Thyroid gland (tissue), 4 donors: ENCODE measurements around the gene CA5A. TPM values are rescaled to one million over a fixed set of nuclear protein-coding genes. Genes with fewer than 3 reads are reported as not detected.

Experiments used
- DNase-seq, 2 donors: peaks; one replicate each; pipeline ENCODE4 v3.0.0-alpha.2; 2019
- H3K27ac ChIP-seq, 3 donors: fragments of 200-600 bp; sonication (generic); 1 replicate in 2 of 3; 2 replicates in 1 of 3; pipeline ENCODE4 v1.5.1; 2016 to 2019; ENCODE audit warnings: mild to moderate bottlenecking in 1 of 3, moderate library complexity in 1 of 3
- H3K27me3 ChIP-seq: fragments of 200-600 bp; sonication (generic); one replicate; pipeline ENCODE4 v1.5.1; 2019
- H3K36me3 ChIP-seq, 2 donors: fragments of 200-600 bp; sonication (generic); one replicate each; pipeline ENCODE4 v1.5.1; 2016 to 2019
- H3K4me1 ChIP-seq, 2 donors: fragments of 200-600 bp; sonication (generic); one replicate each; pipeline ENCODE4 v1.5.1; 2017 to 2019
- H3K4me3 ChIP-seq, 3 donors: fragments of 200-600 bp; sonication (generic); replicated peaks in 1 of 3; 1 replicate in 2 of 3; 2 replicates in 1 of 3; pipeline ENCODE4 v1.5.1; 2016; ENCODE audit warnings: mild to moderate bottlenecking in 1 of 3
- H3K9me3 ChIP-seq: fragments of 200-600 bp; sonication (generic); one replicate; pipeline ENCODE4 v1.5.1; 2017
- POLR2A ChIP-seq, 2 donors: fragments of 450-650 bp; IDR thresholded peaks; one replicate each; pipeline ENCODE4 v1.6.1; 2017; ENCODE audit warnings: antibody characterized with exemption in 2 of 2, mild to moderate bottlenecking in 2 of 2, moderate library complexity in 1 of 2
- WGBS, 2 donors: methylation state at CpG; one replicate each; pipeline ENCODE4 v1.1.5; 2017; 5-methylcytosine and 5-hydroxymethylcytosine counted together
- intact Hi-C: fragments of 100-400 bp; cut with DNase I; formaldehyde crosslinking; loops from one replicate; pipeline ENCODE4 v1.15.1; 2023
- total RNA-seq, 4 donors: library from RNA; depleted of rRNA; stranded (reverse); fragments of >200 nt; gene quantifications; one replicate each; pipeline ENCODE4 v1.2.3, GENCODE V29; 2016
- TF ChIP-seq, protein P1 (sequence below), 6 experiments: fragments of 200-600 bp in 3 of 6; fragments of 450-650 bp in 3 of 6; sonication (generic) in 3 of 6; IDR thresholded peaks; one replicate each; pipeline ENCODE4 v1.5.1; 2016 to 2019; ENCODE audit warnings: antibody characterized with exemption in 6 of 6, mild to moderate bottlenecking in 2 of 6, inconsistent platforms in 1 of 6, moderate library complexity in 1 of 6

The CA5A gene
- total RNA-seq, 4 donors from 2014 or later = not detected

DNA sequence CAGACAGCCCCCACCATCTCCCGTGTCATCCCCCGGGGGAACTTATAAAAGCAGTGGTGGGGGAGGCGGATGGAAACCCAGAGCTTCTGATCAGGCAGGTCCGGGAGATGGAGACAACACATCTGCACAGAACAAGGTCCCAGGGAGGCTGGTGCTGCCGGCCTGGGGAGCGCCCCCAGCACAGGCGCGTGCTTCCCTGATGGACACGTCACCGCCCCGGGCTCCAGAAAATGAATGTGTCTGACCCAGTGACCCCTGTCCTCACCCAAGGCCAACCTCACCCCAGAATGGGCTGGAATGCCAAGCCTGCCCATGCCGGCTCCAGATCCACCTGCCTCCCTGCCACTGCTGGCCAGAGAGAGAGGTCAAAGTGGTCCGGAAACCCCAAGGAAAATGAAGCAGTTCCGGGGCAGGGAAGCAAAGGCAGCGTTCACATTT lies 79.5 kb downstream of the CA5A start:
- TF ChIP-seq POLR2A (IDR thresholded peaks at IDR 0.05) = no peak
- TF ChIP-seq, protein P1, sequence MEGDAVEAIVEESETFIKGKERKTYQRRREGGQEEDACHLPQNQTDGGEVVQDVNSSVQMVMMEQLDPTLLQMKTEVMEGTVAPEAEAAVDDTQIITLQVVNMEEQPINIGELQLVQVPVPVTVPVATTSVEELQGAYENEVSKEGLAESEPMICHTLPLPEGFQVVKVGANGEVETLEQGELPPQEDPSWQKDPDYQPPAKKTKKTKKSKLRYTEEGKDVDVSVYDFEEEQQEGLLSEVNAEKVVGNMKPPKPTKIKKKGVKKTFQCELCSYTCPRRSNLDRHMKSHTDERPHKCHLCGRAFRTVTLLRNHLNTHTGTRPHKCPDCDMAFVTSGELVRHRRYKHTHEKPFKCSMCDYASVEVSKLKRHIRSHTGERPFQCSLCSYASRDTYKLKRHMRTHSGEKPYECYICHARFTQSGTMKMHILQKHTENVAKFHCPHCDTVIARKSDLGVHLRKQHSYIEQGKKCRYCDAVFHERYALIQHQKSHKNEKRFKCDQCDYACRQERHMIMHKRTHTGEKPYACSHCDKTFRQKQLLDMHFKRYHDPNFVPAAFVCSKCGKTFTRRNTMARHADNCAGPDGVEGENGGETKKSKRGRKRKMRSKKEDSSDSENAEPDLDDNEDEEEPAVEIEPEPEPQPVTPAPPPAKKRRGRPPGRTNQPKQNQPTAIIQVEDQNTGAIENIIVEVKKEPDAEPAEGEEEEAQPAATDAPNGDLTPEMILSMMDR (IDR thresholded peaks at IDR 0.05) = no peak
- Histone ChIP-seq H3K9me3 (no peaks in the 10 kb centered on the region), H3K36me3 (no peaks in the 10 kb centered on the region), H3K4me1 (peaks cover 12 to 26% of the 10 kb centered on the region in 2 donors), H3K27ac (peak overlapping the region in 2 of 3 donors; percentile 17 to 26), H3K27me3 (no peaks in the 10 kb centered on the region), H3K4me3 (no peak overlapping the region)
- intact Hi-C loops = loop anchor here (10.0 kb wide), 1 partner anchor 58 kb away; no protein-coding TSS in a partner anchor
- WGBS, 2 donors = 87 to 95% methylated on average over 8 to 14 of the region's 15 CpGs
- DNase-seq = no peak

DNA sequence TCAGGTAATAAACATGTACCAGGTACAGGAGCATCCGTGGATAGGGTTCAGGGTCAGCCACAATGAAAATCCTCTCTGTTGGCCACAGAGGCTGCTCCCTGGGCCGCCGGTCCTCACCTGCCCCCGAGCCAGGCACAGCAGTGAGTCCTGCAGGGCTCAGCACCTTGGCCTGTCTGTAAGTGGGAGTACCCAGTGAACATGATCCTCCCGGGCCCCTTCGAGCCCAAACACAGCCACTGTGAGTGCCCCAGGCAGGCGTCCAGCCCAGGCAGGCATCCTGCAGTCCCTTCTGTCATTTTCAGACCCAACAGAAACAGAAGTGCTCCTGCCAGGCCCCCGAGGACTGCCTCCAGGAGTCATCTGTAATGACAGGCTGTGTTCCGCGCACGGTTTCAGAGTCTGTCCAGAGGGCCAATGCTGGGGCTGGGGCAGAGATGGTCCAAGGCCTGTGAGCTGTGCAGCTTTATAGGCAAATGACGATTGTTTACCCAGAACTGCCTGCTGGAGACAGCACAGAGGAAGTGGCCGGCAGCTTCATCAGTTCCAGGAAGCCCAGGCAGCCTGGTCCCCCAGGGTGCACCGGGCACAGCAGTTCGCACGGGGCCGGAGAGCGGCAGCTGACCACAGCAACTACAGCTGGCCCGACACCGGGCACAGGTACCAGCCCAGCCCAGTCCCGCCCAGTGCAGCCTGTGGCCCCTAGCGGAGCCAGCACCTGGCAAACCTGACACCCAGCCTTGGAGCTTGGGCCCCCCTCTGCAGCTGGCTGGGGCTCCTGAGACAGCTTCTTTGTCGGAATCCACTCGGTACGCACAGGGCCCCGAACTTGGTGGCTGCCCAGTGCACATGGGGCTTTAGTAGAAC lies 80.2 kb downstream of the CA5A start:
- peak in 1 of 2 donors; percentile 33 for DNase-seq
- Histone ChIP-seq H3K27ac (peak overlapping the region; percentile 24 to 41 (median 33)), H3K27me3 (no peaks in the 10 kb centered on the region), H3K4me1 (peaks cover 12 to 27% of the 10 kb centered on the region in 2 donors), H3K9me3 (no peaks in the 10 kb centered on the region), H3K36me3 (no peaks in the 10 kb centered on the region), H3K4me3 (no peak overlapping the region)
- intact Hi-C loops = loop anchor here (10.0 kb wide), 1 partner anchor 59 kb away; no protein-coding TSS in a partner anchor
- 74 to 75% methylated on average over 8 to 12 of the region's 26 CpGs for WGBS, 2 donors
- no peak for TF ChIP-seq POLR2A (IDR thresholded peaks at IDR 0.05)
- TF ChIP-seq, protein P1 (IDR thresholded peaks at IDR 0.05) = no peak

DNA sequence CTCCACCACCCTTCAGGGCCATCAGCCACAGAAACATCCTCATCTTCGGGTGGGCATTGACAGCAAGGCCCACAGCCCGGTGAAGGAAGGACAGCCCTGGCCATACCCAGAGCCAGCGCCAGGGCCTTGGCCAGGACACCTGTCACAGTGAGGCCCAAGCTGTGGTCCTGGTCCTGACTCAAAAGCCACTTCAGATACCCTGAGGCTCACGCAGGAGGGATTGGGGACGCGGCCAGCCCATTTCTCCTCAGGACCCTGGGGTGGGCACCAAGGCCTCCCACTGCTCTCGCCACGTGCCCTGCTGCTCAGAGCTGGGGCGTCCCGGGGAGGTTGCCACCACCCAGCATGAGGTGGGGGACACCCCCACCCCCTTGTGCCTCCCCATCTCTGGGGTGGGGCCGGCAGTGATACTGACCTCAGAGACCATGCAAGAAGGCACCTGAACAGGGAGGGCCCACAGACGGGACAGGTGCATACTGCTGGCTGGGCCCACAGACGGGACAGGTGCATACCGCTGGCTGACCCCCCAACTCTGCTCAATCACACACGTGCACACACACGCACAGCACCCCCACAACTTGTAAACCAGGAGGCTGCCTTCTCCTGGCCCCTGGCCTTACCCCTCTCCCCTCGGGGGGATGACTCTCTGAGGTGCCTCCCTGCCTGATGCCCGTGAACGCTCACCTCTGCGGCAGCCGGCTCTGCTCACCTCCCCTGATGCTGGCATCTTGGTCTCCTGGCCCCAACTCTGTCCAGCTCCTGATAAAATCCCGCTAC lies 81.2 kb downstream of the CA5A start:
- TF ChIP-seq, protein P1 (IDR thresholded peaks at IDR 0.05) = no peak
- no peak for TF ChIP-seq POLR2A (IDR thresholded peaks at IDR 0.05)
- H3K4me3 ChIP-seq = no peak overlapping the region
- no peaks in the 10 kb centered on the region for H3K27me3 ChIP-seq
- no peaks in the 10 kb centered on the region for H3K36me3 ChIP-seq
- 89 to 97% methylated on average over 10 to 18 of the region's 22 CpGs for WGBS, 2 donors
- H3K27ac ChIP-seq = peak overlapping the region in 1 of 3 donors; percentile 24
- H3K9me3 ChIP-seq = no peaks in the 10 kb centered on the region
- peaks cover 16 to 33% of the 10 kb centered on the region in 2 donors for H3K4me1 ChIP-seq
- DNase-seq = no peak
- intact Hi-C loops = loop anchor here (10.0 kb wide), 1 partner anchor 60 kb away; no protein-coding TSS in a partner anchor

DNA sequence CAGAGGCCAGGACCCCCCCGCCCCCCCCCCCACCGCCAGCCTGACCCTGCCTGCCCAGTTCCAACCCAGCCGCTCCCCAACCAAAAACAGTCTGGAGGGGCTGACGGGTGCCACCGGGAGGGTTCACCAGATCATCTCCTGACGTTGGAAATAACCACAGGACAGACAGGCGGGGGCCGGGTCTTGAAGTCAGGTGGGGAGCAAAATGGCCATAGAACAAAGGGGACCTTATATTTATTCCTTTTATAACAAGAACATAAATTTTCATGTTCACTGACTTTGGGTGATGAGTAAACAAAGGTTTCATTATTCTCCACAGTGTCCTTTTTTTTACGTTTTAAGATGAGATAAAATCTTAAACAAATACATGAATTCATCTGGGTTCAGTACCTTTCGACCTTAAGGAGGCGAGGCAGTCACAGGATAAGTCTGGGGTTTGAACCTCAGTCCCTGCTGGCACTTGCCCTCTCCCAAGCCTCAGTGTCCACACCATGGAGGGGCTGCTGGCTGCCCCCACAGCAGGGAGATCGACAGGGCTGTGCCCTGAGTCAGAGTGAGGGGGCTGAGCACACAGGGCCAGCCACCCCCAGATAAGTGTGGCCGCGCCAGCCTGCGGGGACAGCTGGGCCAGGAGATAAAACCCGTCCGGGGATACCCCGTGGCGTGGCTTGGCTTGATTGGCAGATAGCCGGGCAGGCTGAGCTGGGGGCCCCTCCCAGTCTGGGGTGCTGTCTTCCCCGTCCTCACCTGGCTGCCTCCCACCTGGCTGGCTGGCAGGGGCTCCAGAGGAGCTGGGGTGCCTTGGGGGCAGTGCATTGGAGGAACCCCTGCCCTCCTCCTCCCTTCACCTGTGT lies 82.0 kb downstream of the CA5A start:
- Histone ChIP-seq H3K4me3 (peak overlapping the region in 1 of 3 donors; percentile 18), H3K4me1 (peaks cover 22 to 40% of the 10 kb centered on the region in 2 donors), H3K27ac (peak overlapping the region in 2 of 3 donors; percentile 56 to 73), H3K36me3 (no peaks in the 10 kb centered on the region), H3K9me3 (no peaks in the 10 kb centered on the region), H3K27me3 (no peaks in the 10 kb centered on the region)
- 69 to 78% methylated on average over 17 to 19 of the region's 21 CpGs for WGBS, 2 donors
- DNase-seq = no peak
- TF ChIP-seq POLR2A (IDR thresholded peaks at IDR 0.05) = no peak
- TF ChIP-seq, protein P1 (IDR thresholded peaks at IDR 0.05) = no peak
- intact Hi-C loops = loop anchor here (10.0 kb wide), 1 partner anchor 61 kb away; no protein-coding TSS in a partner anchor
